Hematopoietic multipotent progenitor cell (in vitro differentiated cells): ENCODE data around the gene GLI3. TPM values are rescaled to one million over a fixed set of nuclear protein-coding genes. Genes with fewer than 3 reads are reported as not detected.
A peak's percentile ranks its signal among the peaks of the same experiment; 100 is the strongest.

Experiments
- DNase-seq, 3 donors: peaks; one replicate each; pipeline ENCODE4 v3.0.0-alpha.2; 2011 to 2015; ENCODE audit warnings: low read depth in 2 of 3, low spot score in 2 of 3
- total RNA-seq: library from RNA; depleted of rRNA; stranded (reverse); fragments of >200 nt; gene quantifications from one replicate; pipeline ENCODE4 v1.2.3, GENCODE V29; 2012

GLI3 gene
- total RNA-seq, 1 donor = 0.27 TPM

GRCh38 chr7:41955451-41955850, 281.6 kb downstream of the GLI3 start:
- DNase-seq = no peak

- no peak for DNase-seq
These were observed 282.0 kb downstream of the GLI3 start for GRCh38 chr7:41954976-41955375.

GRCh38 chr7:41948503-41948902, 288.5 kb downstream of the GLI3 start:
- no peak for DNase-seq

- peak in 2 of 3 donors; percentile 67 to 79 for DNase-seq
These were observed 293.9 kb downstream of the GLI3 start for GRCh38 chr7:41943094-41943577.

- DNase-seq = no peak
These were observed 294.4 kb downstream of the GLI3 start for GRCh38 chr7:41942468-41943093.

- DNase-seq = peak in 2 of 3 donors; percentile 51 to 72
These were observed 296.2 kb downstream of the GLI3 start for GRCh38 chr7:41940760-41941343.

- DNase-seq = no peak
These were observed 298.6 kb downstream of the GLI3 start for GRCh38 chr7:41938371-41938770.

- no peak for DNase-seq
These were observed 303.6 kb downstream of the GLI3 start for GRCh38 chr7:41933427-41933826.

GRCh38 chr7:41931263-41931646, 305.8 kb downstream of the GLI3 start:
- DNase-seq = no peak

GRCh38 chr7:41930538-41931262, 306.3 kb downstream of the GLI3 start:
- DNase-seq = no peak

GRCh38 chr7:41928781-41929180, 308.2 kb downstream of the GLI3 start:
- no peak for DNase-seq

- DNase-seq = no peak
These were observed 308.8 kb downstream of the GLI3 start for GRCh38 chr7:41928166-41928565.

GRCh38 chr7:41927380-41927779, 309.6 kb downstream of the GLI3 start:
- no peak for DNase-seq

- peak in 1 of 3 donors; percentile 12 for DNase-seq
These were observed 311.1 kb downstream of the GLI3 start for GRCh38 chr7:41925946-41926345.

GRCh38 chr7:41924796-41925195, 312.2 kb downstream of the GLI3 start:
- no peak for DNase-seq

GRCh38 chr7:41922373-41922772, 314.6 kb downstream of the GLI3 start:
- no peak for DNase-seq

- DNase-seq = no peak
These were observed 315.5 kb downstream of the GLI3 start for GRCh38 chr7:41921453-41921981.

- no peak for DNase-seq
These were observed 318.4 kb downstream of the GLI3 start for GRCh38 chr7:41918597-41918996.

GRCh38 chr7:41916450-41916927, 320.5 kb downstream of the GLI3 start:
- DNase-seq = no peak

GRCh38 chr7:41915871-41916270, 321.1 kb downstream of the GLI3 start:
- peak in 1 of 3 donors; percentile 22 for DNase-seq

GRCh38 chr7:41912851-41913567, 324.0 kb downstream of the GLI3 start:
- DNase-seq = no peak
